Measurements from ENCODE around the gene TBC1D16.
A peak's percentile ranks its signal among the peaks of the same experiment; 100 is the strongest.

Gene TBC1D16

DNA sequence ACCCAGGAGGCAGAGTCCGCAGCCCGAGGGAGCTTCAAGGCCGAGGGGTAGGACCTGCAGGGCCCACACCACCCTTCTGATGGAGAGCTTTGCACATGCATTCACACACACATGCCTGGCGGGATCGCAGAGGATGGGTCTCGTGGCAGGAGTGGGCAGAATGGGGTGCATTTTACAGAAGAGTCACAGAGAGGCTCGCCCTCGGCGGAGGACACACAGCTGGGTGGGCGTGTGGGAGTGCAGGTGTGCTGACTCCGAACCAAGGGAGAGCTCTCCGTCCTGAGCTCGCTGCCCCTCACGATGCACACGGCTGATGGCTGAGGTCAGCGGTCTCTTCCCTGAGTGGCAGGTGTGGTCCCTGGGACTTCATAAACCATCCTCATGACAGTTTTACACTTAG, 99.6 kb downstream of the TBC1D16 start:
- DNase-seq = peak in 1 of 10 donors; percentile 64
- intact Hi-C loops (cut with DNase I) = no loop called here

DNA sequence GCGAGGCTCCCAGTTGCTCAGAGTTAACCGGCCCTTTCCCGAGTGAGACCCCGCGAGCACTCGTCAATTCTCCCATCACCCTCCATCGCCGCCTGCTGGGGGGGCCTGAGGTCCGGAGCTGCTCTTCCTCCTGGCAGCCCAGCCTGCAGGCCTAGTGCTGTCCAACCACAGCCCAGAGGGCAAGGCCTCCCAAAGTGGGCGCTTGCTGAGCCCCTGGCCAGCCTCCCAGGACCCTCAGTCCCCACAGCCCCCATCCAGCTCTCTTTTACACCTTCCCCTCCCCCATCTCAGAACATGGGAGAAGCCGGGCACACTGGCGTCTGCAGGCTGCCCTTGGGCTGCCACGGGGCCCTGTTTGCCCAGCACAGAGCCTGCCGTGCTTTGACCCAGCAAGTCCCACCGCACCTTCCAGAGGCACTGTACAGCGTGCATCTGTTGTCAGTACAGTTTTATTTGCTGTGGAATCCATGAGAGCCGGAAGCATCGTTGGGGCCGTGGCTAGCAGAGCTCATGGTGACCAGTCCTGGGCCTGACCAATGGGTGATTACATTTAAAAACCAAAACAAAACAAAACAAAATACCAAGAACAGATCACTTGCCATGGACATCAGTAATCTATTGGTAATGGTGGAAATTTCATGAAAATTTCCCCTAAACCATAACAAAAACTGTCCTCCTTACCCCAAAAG, 100.3 kb downstream of the TBC1D16 start:
- DNase-seq = peak in 1 of 10 donors; percentile 51
- intact Hi-C loops (cut with DNase I) = no loop called here

GRCh38 chr17:79934653-79934970, 101.1 kb downstream of the TBC1D16 start:
- intact Hi-C loops (cut with DNase I) = no loop called here
- no peak for DNase-seq

DNA sequence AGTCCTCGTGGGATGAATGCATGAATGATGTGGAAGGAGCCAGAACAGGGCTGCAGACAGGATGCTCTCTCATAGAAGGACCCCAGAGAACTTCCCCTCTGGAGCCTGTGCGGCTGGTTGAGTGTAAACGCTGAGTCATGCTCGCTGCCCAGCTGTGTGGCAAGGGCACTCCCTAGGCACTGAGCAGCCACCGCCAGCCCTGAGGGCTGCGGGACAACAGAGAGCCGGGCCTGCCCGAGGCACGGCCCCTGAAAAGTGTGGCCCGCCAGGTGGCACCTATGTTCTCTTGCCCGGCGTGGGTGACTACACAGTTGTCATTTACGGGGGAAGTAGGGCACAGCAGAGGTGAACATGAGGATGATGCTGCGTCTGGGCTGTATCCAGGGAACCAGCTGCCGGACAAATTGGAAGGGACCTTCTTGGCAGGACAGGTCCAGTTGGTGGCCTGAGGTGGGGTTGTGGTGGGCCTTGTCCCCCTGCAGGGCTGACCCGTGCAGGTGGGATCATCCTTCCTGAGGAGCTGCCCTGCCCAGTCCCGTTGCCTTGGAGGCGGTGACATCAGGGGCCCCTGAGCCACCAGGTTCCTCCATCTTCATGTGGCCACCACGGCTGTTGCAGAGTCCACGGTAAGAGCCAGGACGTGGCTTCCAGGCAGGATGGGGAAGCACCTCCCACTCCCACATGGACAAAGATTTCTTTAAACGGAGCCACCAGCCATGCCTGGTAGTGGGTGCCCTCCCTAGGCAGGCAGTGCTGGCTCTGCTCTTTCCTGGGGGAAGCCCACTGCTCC, 101.6 kb downstream of the TBC1D16 start:
- DNase-seq = peak in 8 of 10 donors; percentile 56 to 95 (median 71)
- intact Hi-C loops (cut with DNase I) = no loop called here

DNA sequence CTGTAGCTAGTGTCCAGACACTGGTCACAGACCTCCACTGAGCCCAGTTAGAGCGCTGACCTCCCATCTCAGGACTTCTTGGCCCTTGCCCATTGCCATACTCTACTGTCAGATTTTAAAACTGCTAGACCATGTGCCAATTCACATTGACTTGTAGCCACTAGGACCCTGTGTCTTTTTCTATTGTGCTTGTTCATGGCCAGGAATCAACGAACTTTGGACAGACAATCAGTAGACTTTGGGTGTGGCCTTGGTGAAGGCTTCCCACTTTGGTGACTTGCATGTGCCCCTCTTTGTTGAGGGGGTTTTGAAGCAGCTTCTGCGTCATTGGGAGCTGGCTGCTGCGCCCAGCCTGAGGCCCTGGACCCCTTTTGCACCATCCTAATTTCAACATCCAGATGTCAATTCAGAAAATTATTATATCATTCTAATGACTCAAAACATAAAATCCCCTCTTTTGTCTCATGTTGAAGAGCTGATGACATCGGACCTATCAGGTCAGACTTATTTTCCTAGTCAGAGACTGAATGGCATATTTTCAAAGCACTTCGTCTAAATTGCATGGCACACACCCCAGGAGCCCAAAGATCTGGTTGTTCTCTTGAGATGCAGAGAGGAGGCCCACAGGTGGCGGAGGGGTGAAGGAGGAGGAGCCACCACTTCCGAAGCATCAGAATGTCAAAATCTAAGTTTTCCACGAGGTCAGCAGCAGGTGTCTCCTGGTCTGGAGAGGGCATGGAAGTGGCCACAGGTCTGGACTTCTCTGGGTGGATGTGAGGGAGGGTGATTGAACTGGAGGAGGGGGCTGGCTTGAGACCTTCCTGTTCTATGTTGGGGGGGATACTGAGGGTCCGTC, 103.0 kb downstream of the TBC1D16 start:
- intact Hi-C loops (cut with DNase I) = no loop called here
- DNase-seq = no peak

- DNase-seq = no peak
Measured at GRCh38 chr17:79931817-79932309, 103.8 kb downstream of the TBC1D16 start.

GRCh38 chr17:79930877-79931816, 104.5 kb downstream of the TBC1D16 start:
- no peak for DNase-seq
- intact Hi-C loops (cut with DNase I) = no loop called here

More at GRCh38 chr17:79931817-79932309, 103.8 kb downstream of the TBC1D16 start:
- intact Hi-C loops (cut with DNase I) = no loop called here

GRCh38 chr17:79930062-79930876, 105.4 kb downstream of the TBC1D16 start:
- intact Hi-C loops (cut with DNase I) = no loop called here
- no peak for DNase-seq

DNA sequence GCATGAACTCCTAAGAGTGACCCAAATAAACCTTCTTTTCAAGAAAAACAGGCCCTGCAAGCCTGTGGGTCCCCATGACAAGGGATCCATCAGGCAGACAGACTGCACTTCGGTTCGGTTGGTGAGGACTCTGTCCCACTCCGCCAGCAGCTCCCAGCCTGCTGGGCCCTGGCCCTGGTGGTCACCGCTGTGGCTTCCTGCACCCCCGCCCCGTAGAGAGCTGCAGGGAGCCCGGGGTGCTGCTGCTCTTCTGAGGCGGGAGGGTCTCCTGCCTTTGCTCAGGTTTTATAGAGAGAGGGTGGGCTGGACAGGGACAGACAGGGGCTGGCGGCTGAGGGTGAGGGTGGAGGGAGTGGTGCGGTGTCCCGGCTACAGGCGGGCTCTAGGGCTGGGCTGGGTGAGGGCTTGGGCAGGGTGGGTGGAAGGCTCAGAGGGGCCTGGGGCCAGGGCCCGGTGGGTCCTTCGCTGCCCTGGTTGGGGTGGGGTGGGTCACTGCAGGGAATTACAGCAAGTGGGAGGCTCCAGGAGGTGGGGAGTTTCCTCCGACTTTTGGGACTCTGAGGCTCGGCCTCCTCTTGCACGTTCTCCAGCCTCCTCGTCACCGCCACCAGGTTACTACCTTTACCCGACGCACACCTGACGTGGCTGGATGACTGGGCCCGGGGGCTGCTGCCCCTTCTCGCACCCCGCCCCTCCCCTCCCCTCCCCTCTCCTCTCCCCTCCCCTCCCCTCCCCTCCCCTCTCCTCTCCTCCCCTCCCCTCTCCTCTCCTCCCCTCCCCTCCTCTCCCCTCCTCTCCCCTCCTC, 106.2 kb downstream of the TBC1D16 start:
- intact Hi-C loops (cut with DNase I) = no loop called here

GRCh38 chr17:79928502-79929256, 107.0 kb downstream of the TBC1D16 start:
- intact Hi-C loops (cut with DNase I) = no loop called here
- DNase-seq = no peak

More for the DNA sequence above, 106.2 kb downstream of the TBC1D16 start:
- no peak for DNase-seq

DNA sequence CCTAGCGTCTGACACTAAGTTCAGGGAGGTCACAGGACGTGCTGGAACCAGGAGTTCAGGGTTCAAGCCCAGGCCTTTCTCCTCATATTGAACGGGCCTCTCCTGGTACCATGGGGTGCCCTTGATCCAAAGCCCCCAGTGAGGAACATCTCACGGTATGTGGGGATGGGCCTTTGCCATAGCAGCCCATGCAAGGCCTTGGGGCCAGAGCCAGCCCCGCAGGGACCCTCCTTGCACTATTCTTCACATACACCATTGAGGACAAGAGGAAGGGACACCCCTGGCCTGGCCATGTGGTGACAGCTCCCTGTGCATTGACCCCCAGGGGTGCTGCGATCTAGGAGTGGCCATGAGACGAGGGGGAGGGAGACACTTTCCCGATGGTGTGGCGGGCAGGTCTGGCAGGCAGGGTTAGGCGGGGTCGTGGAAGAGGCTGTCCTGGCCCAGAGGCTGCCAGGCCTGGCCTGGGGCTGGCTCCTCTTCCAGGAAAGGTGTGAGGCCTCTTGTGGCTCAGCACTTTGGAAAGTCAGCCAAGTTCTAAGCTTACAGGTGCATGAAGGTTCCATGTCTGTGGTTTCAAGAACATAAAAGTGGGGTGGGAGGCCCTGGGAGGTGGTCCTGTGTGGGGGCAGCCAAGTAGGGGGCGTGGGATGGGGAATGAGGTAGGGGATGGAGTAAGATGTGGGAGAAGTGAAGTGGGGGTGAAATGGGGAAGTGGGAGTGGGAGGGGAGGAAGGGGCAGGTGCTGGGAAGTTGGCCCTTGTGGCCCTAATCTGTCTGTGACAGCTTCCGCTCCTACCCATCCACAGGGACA, 107.8 kb downstream of the TBC1D16 start:
- DNase-seq = no peak
- intact Hi-C loops (cut with DNase I) = no loop called here

DNA sequence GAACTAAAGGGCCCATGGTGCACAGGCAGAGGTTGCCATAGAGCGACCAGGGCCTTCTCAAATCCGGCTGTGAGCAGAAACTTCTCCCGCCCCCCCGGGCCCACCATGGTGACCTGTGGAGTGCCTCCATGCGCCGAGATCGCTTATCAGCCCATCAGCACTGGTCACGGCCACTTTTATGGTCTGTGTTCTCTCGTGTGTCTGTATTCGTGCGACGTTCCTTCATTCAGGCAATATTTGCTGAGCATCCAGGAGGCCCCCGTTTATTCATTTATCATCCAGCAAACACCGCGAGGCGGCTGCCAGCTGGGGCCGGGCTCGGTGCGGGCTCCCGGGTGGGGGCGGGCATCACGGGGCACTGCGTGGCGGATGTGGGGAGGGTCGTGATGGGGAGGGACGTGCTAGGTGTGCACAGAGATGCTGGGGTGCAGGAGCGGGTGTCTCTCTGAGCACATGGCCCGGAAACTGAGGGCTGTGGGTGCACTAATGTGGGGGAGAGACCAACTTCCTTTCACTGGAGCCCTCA, 108.5 kb downstream of the TBC1D16 start:
- intact Hi-C loops (cut with DNase I) = no loop called here

DNA sequence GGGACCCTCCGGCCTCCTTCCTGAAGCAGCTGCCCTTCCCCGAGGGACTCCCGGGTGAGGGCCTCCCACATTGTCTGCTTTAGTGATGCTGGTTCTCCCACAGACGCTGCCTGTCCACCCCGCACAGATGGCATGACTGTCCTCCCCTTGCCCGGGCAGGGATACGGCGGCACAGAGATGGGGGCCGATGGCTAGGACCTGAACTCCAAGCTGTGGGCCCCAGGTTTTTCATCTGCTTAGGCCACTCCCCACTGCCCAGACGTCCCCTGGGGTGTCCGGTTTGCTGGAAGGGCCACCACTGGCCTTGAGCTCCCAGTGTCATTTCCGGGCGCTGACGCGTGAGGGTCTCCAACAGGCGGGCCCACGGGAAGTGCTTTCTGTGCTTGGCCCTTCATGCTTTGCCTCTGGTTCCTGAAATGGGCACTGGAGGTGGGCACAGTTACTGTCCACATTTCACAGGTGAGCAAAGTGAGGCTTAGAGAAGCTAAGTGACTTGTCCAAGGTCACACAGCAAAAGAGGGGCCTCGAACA, 109.0 kb downstream of the TBC1D16 start:
- intact Hi-C loops (cut with DNase I) = no loop called here
- no peak for DNase-seq

More for the DNA sequence above, 108.5 kb downstream of the TBC1D16 start:
- no peak for DNase-seq

DNA sequence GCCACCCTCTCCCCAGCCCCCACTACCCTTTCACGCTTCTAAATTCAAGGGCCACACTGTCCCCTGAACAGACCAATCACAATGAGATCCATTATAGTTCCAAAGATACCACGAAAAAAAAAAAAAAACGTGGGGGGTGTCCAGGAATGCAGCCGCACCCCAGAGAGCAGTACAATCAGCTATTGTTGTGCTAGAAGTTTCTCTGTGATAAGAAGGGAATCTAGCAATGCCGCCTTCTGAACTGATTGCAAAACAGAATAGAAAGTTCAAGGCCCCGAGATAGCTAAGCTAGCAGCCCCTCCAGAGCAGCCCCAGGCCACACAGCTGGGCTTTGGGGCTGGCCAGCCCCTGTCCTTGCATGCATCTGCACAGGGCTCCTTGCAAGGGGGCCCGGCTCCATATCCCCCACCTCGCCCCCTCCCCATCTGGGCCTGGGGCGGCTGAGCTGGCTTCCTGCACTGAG, 109.5 kb downstream of the TBC1D16 start:
- DNase-seq = no peak
- intact Hi-C loops (cut with DNase I) = no loop called here

DNA sequence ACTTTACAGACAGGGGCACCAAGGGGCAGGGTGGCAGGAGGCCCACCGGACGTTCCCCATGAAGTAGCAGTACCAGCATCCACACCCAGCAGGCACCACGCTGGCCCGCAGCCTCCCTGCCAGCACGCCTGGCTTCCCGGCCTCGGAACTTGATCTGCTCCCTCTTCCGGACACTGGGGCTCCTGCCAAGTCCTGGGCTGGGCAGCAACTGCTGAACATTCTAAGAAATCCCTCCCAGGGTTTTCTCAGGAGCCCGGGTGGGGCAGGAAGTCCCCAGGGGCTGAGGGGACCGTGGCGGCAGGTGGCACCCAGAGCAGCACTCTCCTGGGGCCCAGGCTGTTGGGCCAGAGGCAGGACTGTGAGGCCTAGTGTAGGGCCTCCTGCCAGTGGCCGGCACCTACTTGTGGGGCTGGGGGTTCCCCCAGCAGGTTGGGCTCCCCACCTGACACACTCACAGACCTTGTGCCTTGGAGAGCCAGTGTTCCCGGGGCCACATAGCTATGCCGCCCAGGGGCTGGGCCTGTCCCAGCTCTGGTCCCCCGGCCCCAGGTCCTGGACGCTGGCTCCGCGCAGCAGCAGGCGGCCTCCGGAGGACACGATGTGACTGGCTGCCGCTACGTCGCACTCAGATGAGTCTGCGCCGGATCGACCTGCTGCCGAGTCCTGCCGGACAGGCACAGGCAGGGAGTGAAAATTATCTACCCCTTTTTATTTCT, 110.3 kb downstream of the TBC1D16 start:
- intact Hi-C loops (cut with DNase I) = no loop called here
- peak in 8 of 10 donors; percentile 46 to 93 (median 72) for DNase-seq

Data from posterior cingulate gyrus (tissue), 11 donors.